Stimulated activated CD4-positive, alpha-beta T cell treated with anti-CD3 and anti-CD28 coated beads, Interleukin-1b, Interleukin-23, amount 100 ng/mL, for 1 hour (primary cell): ENCODE data around the gene LRRC8D.
A peak's percentile ranks its signal among the peaks of the same experiment; 100 is the strongest.

Experiments used
- DNase-seq, 2 donors: peaks; one replicate each; pipeline ENCODE4 v3.0.0-alpha.2; 2020; ENCODE audit warnings: low read depth in 2 of 2

Gene LRRC8D

DNA sequence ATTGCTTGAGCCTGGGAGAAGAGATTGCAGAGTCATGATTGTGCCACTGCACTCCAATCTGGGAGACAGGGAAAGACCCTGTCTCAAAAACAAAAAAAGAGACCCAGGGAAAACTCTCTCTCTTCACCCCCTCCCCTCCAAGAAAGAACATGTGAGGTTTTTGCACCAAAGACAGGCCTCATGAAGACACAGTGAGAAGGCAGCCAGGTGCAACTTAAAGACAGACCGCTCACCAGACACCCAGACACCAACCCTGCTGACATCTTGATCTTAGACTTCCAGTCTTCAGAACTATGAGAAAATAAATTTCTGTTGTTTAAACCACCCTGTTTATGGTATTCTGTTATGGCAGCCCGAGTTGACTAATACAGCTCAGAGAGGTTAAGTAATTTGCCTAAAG, 13.3 kb upstream of the LRRC8D start:
- DNase-seq = no peak

DNA sequence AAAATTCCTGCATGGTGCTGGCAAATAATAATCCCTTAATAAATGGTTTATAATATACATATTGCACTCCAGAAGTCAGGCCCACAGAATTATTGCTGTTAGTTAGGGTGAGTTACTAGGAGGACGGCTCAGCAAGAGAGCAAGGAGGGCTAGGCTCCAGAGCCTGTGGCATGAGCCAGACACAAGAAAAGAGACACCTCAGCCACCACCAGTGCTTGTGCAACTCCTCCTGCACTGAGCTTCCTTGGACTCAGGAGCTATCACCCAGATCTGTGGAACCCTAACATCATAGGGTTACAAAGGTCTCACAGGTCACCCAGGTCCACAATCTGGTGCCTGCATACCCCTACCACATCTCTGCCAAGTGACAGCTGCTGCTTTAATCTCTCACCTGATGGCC, 12.8 kb upstream of the LRRC8D start:
- no peak for DNase-seq

DNA sequence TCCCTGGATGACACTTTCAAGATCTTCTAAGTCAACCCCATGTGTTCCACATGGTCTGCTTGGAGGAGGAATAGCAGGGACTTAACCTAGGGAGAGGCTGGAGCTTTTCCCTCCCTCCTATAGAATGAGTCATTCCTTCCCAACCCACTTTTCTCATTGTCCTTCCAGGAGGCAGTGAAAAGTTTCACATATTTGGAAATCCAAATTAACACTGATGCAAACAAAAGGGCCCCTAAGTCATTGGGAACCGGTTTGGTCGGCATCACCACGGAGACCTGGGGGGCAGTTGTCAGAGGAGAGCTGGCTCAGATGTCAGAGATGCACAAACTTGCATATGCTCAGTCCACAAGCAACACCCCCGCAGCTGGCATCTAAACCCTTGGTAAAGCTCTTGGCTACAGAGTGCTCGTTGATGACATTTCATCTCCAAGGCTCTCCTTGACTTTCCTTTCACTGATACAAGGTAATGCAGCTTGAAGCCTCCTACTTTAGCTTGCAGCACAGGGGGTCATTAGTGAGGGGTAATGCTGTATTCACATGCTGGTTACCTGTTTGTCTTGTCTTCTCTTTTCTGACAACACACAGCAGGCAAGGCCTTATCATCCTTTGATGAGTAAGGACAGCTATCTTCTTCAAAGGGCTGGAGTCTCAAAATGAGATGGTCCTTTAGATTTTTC, 12.3 kb upstream of the LRRC8D start:
- DNase-seq = no peak

DNA sequence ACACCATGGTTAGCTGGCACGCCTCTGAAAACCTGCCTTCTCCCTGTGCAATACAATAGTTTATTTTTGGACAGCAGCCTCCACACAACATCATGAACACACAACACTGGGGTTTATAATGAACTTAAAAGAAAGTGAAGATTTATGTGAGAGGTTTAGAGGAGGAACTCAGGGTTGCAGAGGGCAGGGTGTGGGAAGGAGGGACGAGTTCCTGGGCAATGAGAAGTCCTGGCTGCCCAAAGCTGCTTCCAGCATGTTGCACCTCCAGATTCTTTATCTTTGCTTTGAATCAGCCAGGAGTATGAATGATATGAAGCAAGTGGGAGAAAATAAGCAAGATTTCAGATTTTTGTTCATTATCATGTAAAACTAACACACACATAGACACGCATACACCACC, 11.3 kb upstream of the LRRC8D start:
- no peak for DNase-seq

DNA sequence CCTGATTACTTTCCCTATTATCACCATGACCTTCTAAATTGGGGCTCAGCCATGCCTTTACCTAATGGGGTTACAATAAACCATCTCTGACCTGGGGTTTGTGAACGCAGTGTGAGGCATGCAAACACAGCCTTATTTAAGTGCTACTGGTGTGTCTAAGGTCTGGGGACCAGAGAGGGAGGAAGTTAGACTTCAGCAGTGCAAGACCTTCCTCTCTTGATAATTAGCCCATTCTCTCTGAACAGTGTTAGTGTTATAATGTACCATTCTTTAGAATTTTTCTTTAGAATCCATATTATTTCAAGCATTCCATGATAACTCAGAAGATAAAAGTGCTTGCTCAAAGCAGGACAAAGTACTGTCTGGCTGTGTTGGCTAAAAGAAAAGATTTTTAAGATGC, 10.5 kb upstream of the LRRC8D start:
- no peak for DNase-seq

DNA sequence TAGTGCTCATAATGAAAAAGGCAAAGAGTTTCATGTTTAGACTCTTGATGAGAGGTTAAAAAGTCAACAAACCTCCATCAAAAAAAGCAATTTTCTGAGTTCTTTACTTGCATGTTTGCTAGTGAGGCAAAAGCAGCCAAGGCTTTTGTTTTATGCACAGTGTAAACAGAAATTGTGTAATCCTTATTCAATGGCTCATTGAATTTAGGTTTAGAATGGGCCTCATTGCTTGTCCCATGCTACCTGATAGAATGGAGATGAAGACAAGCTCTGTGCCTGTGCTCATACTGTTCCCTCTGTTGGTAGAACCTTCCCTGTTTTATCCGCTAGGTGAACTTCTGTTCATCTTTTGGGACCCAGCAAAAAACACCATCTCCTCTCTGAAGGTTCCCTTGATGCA, 10.0 kb upstream of the LRRC8D start:
- DNase-seq = no peak

DNA sequence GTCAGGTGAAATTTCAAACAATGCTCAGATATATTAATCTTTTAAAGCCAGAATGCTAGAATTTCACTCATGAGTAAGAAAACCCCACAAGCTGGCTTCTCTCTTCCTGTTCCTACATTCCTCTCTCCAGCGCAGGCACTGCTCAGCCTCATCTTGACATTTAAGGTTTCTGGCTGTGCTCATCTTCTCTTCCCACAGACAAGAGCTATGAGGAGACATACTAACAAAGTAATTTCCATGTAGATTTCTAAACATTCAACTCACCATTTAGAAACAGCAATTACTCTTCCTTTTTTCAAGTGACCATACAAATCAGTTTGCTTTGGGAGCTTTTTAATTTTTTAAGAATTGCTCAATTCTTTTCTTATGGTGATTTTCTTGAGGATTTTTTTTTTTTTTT, 7.8 kb upstream of the LRRC8D start:
- DNase-seq = no peak

DNA sequence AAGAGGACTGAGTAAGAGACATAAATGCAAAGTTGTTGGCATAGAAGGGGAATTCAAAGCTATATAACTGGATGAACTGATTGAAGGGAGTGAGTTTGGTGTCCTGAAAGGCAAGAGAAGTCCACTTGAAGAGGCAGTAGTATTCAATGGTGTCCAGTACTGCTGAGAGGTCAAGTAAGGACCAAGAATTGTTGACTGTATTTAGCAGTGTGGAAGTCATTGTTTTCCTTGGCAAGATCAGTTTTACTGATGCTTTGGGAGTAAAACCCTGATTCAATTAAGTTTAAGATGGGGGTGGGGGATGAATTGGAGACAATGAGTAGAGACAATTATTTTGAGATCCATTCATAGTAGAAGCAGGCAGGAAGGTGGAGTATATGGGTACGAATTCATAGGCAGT, 5.8 kb upstream of the LRRC8D start:
- DNase-seq = no peak

DNA sequence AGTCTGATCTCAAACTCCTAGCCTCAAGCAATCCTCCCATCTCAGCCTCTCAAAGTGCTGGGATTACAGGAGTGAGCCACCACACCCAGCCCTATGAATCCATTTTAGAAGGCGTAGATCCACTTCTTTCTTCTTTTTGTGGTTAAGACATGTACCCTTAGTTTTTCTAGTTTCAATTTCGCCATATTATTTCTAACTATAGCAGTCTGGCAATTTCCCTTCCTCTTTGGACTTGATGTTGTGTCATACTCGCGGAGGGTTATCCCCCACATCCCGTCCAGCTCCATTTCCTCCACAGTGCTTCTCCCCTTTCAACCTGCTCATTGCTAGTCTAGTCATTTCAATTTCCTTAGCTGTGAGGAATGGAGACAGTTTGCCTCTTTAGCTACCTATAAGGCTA, 5.2 kb upstream of the LRRC8D start:
- no peak for DNase-seq

DNA sequence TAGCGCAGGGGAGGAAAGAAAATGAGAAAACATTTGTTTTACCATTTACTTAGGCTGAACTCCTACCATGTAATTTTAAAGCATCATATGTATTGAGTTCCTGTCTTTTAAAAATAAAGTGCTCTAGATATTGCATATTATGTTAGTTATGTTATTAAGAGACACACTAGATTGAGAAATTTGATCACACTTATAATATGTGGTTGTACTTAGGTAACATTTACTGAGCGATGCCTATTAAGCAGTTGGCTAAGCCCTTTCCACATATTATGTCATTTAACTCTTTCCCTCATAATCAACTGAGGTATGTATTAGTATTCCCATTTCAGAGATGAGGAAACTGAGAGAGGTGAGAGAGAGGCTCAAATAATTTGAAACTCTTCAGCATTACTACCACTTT, 4.5 kb upstream of the LRRC8D start:
- DNase-seq = no peak

DNA sequence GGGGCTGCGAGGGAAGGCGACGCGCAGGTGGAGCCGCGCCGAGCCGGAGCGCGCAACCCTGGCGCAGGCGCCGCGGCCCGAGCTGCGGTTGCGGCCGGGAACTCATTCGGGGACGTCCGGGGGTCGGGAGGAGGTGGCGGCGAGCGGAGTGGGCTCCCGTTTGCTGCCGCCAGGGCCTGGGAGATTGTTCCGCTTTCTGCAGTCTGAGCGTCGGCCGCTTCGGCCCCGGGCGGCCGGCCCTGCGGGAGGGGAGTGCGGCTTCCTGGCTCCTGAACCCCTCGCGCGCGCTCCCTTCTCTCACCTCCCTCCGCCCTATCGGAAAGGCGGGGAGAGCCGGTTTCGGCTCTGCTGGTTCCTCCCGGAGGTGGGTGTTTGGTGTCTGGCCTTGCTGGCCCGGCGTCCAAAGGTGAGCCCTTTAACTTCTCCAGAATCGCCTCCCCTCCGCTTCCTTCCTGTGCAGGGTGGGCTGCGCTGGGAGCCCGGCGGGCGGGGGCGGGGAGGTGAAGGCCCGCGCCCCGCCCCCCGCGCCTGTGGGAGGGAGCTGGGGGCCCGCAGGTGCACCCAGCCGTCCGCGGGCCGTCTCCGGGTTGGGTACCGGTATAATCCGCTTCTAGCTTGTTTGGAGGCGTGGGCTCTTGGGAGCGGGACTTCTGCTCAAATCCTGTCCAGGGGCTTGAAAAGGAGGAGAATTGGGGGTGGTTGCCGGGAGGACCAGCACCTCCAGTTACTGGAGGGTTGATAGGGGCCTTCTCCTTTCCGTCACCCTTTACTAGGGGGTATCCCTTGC, 683 bp downstream of the LRRC8D start:
- DNase-seq = peak in 1 of 2 donors; percentile 46

DNA sequence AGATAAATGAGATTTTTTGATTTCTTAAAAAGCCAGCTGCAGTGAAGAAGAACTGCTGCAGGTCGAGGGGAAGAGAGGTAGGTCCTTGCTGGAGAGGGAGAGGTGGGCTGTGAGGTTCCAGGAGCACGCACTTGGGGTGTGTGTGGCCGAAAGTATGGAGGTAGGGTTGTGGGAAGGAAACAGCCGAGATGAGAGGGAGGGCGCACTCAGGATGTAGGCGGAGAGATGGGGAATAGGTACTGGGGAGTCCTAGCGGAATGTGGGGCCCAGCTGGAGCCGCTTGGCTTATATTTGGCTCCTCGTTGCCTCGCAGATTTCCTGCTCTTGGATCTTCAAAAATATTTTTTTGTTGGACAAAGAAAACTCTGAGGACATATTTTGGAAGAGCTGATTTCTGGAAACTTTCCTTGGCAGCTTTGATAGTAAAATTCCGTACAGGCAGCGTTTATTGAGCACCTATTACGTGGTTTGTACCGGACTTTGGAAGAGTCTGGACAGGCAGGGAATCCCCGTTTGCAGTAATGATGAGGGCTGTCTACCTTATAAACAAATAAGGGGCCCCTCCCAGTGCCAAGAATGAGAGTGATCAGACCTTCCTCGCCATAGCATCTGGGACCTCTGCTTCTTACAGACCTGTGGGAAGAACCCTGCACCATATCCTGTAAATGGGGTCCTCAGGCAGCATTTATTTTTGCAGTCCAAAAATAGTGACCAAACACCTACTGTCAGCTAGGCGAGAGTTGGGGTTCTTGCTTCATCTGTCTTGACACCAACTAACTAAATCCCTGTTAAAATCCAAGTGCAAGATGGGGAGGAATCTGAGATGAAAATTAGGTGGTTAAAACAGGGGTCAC, 1.5 kb downstream of the LRRC8D start:
- DNase-seq = no peak

DNA sequence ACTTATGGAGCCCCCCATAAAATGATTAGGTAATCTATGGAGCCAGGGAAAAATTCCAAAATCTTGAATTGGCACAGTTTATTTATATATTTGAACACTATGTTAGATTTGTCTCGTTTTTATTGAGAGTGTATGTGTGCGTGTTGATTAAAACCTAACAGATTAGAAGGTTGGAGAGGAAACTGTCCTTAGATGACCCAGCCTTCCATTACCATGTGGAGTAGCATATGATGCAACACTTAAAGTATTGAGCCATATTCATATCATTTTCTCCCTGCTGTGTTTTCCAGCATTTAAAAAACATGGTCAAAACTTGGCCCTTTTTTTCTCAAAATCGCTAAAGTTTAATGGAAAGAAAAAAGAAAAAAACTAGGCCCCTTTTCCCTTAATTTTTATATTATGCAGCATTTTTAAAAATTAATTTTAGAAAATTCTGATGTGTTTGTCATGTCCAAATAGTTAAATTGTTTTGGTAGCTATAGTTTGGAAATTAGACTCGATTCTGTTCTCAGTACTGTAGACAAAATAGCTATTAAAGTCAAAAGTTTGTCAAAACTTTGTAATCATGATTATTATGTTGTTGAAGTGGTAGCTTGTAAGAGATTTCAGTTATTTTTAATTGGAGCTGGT, 2.3 kb downstream of the LRRC8D start:
- no peak for DNase-seq

DNA sequence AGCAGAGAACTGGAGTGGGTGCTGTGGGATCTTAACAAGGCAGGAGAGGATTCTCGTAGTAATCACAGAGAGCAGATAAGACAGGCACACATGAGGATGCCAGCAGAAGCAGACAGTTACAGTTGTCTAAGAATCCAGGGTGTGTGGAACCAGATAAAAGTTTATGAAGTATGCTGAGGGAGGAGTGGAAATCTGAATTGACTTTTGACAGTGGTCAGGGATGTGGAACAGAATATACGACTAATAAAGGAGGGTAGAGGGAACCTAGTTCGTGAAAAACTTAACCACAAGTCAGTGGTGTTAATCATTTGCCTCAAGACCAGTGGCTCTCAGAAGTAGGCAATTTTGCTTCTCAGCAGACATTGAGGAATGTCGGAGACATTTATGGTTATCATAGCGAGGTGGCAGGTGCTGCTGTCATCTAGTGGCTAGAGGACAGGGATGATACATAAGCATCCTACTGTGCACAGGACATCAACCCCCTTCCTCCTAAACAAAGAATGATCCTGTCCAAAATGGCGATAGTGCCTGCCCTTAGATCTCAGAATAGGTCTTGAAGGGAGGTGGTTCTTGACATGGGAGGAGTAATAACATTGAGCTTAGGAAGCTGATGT, 3.0 kb downstream of the LRRC8D start:
- no peak for DNase-seq

DNA sequence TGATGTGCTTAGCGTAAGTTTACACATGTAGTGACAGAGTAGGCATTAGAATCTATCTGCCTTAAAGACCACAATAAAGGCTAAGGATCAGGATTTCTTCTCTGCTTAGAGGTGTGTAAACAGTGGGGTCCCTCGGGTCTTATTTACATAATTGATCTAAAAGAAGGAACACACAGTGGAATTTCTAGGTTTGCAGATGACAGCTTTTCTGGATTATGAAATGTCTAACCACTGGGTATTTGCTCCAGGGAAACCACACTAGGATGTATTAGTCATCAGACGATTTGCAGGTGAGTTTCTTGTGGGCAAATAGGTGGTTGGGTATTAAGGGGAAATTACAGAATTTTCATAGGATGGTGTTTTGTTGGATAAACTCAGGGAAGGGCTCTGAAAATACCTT, 5.8 kb downstream of the LRRC8D start:
- no peak for DNase-seq

DNA sequence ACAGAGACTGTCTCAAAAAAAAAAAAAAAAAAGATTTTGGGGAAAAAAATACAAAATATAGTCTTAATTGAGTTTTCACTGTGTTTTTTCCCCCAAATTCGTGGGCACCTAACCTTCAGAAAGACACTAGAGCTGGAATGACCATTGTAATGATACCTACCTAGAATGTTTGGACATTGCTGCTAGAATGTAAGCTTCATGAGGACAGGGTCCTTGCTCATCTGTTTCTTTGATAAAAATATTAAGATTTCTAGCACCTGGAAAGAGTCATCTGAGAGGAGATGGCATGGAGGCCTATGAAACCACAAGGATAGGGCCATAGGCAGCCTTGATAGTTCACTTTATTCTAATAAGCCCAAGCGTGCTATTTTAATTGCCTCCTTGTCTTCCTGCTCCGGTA, 6.5 kb downstream of the LRRC8D start:
- no peak for DNase-seq

DNA sequence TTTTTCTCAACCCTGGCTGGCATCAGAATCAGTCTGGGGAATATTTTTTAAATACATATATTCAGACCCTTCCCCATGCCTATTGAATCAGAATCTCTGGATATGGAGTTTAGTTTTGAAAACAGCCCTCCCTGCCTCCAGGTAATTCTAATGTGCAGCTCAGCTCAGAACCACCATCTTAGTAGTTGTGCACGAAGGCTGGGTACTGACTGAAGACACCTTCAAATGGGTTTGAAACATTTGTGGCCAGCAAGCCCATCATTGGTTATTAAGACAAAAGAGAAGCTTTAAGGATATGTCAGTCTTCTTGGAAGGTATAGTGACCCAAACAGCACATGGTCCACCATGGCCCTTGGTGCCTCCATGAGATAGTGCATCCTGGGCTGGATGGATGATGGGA, 7.1 kb downstream of the LRRC8D start:
- no peak for DNase-seq

DNA sequence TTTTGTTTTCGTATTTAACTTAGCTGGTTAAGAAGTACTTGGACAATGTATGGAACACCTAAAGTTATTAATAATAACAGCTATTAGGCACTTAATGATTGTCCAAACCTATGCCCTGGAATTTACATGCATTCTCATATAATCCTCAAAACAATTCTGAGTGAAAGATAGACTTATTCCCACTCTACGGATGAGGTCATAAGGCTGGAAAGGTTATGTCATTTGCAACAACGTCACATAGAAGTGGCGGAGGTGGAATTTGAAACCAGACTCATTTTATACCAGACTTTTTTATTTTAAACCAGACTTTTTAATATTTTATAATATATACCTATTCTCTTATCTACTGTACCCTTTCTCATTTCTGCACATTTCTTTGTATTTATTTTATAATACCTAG, 8.4 kb downstream of the LRRC8D start:
- no peak for DNase-seq

DNA sequence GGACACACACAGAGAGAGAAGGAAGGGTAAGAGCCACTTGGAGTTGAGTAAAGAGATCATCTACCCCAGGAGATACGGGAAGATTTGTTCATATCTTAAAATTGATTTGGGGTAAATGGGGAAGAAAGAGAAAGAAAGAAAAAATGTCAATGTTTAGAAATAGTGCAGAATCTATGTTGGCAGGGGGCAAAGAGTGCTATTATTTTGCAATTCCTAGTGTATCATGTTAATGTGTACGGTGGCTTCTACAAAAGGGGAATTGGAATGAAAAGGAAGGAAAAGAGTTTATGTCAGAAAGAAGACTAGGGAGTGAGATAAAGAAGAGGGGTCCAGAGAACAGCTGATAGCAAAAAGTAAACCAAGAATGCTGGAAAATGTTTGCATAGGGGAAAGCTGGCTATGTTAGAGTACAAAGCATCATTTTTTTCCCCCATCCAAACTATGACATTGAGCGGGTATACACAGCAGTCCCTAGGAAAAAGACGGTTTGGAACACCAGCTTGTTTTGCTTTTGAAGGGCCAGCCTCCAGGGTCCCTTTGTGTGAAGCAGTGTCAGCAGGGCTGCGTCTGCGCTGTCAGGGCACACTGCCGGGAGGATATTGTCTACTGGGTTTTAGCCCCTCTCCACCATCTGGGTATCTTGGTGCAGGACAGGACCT, 10.8 kb downstream of the LRRC8D start:
- DNase-seq = no peak

DNA sequence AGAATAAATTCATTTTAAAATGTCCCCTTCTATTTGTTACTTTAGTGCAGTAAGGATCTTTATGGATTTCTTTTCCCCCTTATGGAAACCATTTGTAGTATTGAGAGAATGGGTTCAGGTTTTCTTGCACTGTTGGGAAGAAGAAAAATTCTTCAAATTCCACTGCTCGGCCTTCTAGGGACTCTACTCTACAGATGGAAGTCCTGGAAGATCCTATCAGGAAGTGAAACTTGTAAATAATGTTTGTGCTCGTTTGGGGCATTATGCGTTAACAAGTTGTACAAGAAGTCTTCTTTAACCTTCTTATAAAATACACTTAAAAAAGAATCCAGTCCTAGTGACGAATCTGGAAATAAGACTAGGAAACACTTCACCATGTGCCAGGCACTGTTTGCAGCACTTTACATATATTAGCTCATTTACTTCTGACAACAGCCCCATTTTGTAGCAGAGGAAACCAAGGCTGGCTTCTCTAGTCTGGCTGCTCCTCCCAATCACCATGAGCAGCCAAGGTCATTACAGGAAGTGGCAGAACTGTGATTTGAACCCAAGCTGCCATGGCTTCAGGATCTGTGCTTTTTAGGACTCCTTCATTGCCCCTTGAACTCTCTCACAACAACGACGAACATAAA, 11.8 kb downstream of the LRRC8D start:
- no peak for DNase-seq
